CD8-positive, alpha-beta memory T cell (primary cell): Measurements from ENCODE around the gene NMNAT3. TPM values are rescaled to one million over a fixed set of nuclear protein-coding genes. Genes with fewer than 3 reads are reported as not detected.

ENCODE experiments used
- CTCF ChIA-PET: fragments of 350-600 bp; sonication (Branson Sonifier 250); formaldehyde crosslinking; loops from one replicate; lab custom pipeline; 2021; ENCODE audit warnings: antibody characterized with exemption; lab: Charles Lee
- POLR2A ChIA-PET: fragments of 350-600 bp; sonication (Branson Sonifier 250); formaldehyde crosslinking; loops from one replicate; lab custom pipeline; 2021; ENCODE audit warnings: antibody characterized with exemption; lab: Charles Lee
- DNase-seq, 5 donors: peaks; one replicate each; pipeline versions ENCODE4 v3.0.0 to v3.0.0-alpha.2; 2020 to 2022; ENCODE audit warnings: mixed read lengths in 1 of 5
- H3K27ac ChIP-seq: one replicate; pipeline ENCODE4 v1.7.0; 2013; ENCODE audit warnings: low read depth, mild to moderate bottlenecking, low read length, moderate library complexity
- H3K27me3 ChIP-seq: 2 replicates; pipeline ENCODE4 v1.7.0; 2013; ENCODE audit warnings: low read length, mild to moderate bottlenecking; ENCODE audit not compliant: insufficient read depth, poor library complexity, severe bottlenecking
- H3K36me3 ChIP-seq: 2 replicates; pipeline ENCODE4 v1.7.0; 2013; ENCODE audit warnings: mild to moderate bottlenecking, low read length, moderate library complexity; ENCODE audit not compliant: insufficient read depth
- H3K4me1 ChIP-seq: 2 replicates; pipeline ENCODE4 v1.7.0; 2013; ENCODE audit warnings: mild to moderate bottlenecking, low read length, moderate library complexity; ENCODE audit not compliant: insufficient read depth
- H3K4me3 ChIP-seq: 2 replicates; pipeline ENCODE4 v1.7.0; 2013; ENCODE audit warnings: mild to moderate bottlenecking, low read length
- H3K9me3 ChIP-seq: 2 replicates; pipeline ENCODE4 v1.7.0; 2013; ENCODE audit warnings: mild to moderate bottlenecking, low read length
- H3K27ac Mint-ChIP-seq, 8 donors: one replicate each; pipeline ENCODE4 v1.8.0; 2020 to 2021; ENCODE audit warnings: mixed read lengths in 8 of 8, mild to moderate bottlenecking in 6 of 8, inconsistent platforms in 3 of 8, moderate library complexity in 3 of 8
- H3K27me3 Mint-ChIP-seq, 2 donors: one replicate each; pipeline ENCODE4 v1.8.0; 2020 to 2021; ENCODE audit warnings: mixed read lengths in 2 of 2, mild to moderate bottlenecking in 1 of 2, moderate library complexity in 1 of 2
- H3K36me3 Mint-ChIP-seq, 3 donors: one replicate each; pipeline ENCODE4 v1.8.0; 2020 to 2021; ENCODE audit warnings: mixed read lengths in 3 of 3, inconsistent platforms in 1 of 3, mild to moderate bottlenecking in 1 of 3
- H3K4me1 Mint-ChIP-seq, 3 donors: one replicate each; pipeline ENCODE4 v1.8.0; 2020 to 2021; ENCODE audit warnings: mixed read lengths in 3 of 3, inconsistent platforms in 1 of 3, mild to moderate bottlenecking in 1 of 3
- H3K4me3 Mint-ChIP-seq, 7 donors: one replicate each; pipeline ENCODE4 v1.8.0; 2020 to 2021; ENCODE audit warnings: mixed read lengths in 7 of 7, mild to moderate bottlenecking in 6 of 7, moderate library complexity in 4 of 7, inconsistent platforms in 2 of 7
- H3K9me3 Mint-ChIP-seq, 5 donors: one replicate each; pipeline ENCODE4 v1.8.0; 2020 to 2022; ENCODE audit warnings: mixed read lengths in 5 of 5, mild to moderate bottlenecking in 3 of 5, moderate library complexity in 2 of 5, inconsistent platforms in 1 of 5
- polyA plus RNA-seq: library from polyadenylated mRNA; unstranded; fragments of 300-500 nt; fragmentation: Illumina TruSeq; gene quantifications from one replicate; pipeline ENCODE4 v1.2.3, GENCODE V29; 2021
- total RNA-seq, 2 experiments: library from RNA; stranded (reverse); gene quantifications; one replicate each; pipeline ENCODE4 v1.2.3, GENCODE V29; 2021

NMNAT3 gene
- total and polyA plus RNA-seq, 3 experiments from 2014 or later: 1.9 to 2.6 (median 2.1) TPM

DNA sequence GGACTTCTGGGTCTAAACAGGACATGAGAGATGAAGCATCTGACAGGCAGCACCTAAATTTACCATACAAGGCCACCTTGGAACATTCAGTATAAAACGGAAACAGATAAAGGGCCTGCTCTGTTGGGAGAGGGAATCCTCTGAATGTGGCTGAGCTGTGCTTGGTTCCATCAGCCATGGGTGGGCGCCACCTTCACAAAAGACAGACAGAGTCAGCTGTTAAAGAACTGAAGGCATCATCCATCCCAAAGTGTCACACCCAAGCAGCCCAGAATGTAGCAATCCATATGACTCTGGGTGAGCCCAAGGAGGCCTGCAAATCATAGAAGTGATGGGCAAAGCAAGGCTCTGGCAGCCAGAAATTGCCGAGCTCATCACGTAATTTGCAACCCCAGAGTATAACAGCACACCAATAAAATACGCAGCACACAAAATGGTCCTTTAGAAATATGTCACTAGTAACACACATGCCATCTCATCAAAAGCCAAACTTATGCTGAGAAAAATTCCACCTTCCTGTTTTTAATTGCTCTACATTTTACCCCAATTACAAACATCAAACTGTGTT is 113.4 kb downstream of the NMNAT3 start:
- H3K4me1 ChIP-seq: no peaks in the 10 kb centered on the region
- H3K36me3 ChIP-seq: no peaks in the 10 kb centered on the region
- CTCF ChIA-PET: no interaction called here
- Mint-ChIP-seq H3K27ac (no peak overlapping the region), H3K36me3 (peaks cover 0 to 2% (median 0%) of the 10 kb centered on the region in 3 donors), H3K4me1 (no peaks in the 10 kb centered on the region), H3K27me3 (peaks cover 0 to 2% of the 10 kb centered on the region in 2 donors), H3K9me3 (peaks cover 0 to 3% (median 0%) of the 10 kb centered on the region in 5 donors), H3K4me3 (no peak overlapping the region)
- H3K27ac ChIP-seq: no peak overlapping the region
- H3K4me3 ChIP-seq: no peak overlapping the region
- H3K27me3 ChIP-seq: no peaks in the 10 kb centered on the region
- DNase-seq: no peak
- no peaks in the 10 kb centered on the region for H3K9me3 ChIP-seq
- POLR2A ChIA-PET: no interaction called here

DNA sequence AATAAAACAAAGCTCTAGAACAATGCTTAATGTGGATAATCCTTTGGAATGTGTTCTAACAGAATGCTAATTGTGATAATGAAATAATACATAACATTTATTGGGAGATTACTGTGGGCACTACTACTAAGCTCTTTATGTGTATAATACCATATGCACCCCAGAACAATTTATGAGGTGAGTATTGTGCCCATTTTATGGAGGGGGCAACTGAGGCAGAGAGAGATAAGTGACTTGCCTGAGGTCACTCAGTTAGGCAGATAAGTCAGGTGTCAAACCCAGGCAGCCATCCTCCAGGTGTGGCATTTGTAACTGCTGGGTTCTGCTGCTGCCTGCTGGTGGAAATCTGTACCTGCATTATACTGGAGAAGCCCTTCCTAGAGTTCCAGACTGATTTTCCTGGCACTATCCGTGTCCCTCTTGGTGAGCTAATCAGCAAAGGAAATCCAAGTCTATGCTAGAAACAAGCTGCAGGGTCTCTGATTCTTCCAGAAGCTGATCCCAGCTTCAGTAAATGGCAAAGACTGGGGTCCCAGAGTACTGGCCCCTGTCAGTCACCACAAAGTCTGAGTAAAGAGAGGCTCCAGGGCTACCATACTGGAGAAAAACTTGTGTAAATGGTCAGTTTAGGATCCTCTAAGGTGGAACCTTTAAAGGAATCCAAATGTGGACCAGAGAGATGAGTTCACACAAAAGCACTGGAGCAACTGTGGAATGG is 115.7 kb downstream of the NMNAT3 start:
- no peaks in the 10 kb centered on the region for H3K9me3 ChIP-seq
- H3K4me3 ChIP-seq: no peak overlapping the region
- H3K4me3 Mint-ChIP-seq: no peak overlapping the region
- peaks cover 0 to 2% (median 0%) of the 10 kb centered on the region in 3 donors for H3K36me3 Mint-ChIP-seq
- no peaks in the 10 kb centered on the region for H3K4me1 ChIP-seq
- ChIA-PET CTCF (no interaction called here), POLR2A (no interaction called here)
- H3K27ac ChIP-seq: no peak overlapping the region
- no peaks in the 10 kb centered on the region for H3K27me3 ChIP-seq
- no peak for DNase-seq
- peaks cover 0 to 3% (median 0%) of the 10 kb centered on the region in 5 donors for H3K9me3 Mint-ChIP-seq
- no peak overlapping the region for H3K27ac Mint-ChIP-seq
- no peaks in the 10 kb centered on the region for H3K27me3 Mint-ChIP-seq
- H3K4me1 Mint-ChIP-seq: no peaks in the 10 kb centered on the region
- no peaks in the 10 kb centered on the region for H3K36me3 ChIP-seq

GRCh38 chr3:139561255-139561817 is 116.4 kb downstream of the NMNAT3 start:
- no peaks in the 10 kb centered on the region for H3K27me3 Mint-ChIP-seq
- DNase-seq: no peak
- no peaks in the 10 kb centered on the region for H3K4me1 Mint-ChIP-seq
- H3K4me3 Mint-ChIP-seq: no peak overlapping the region
- H3K27ac Mint-ChIP-seq: peak overlapping the region in 1 of 8 donors; percentile 1
- H3K36me3 Mint-ChIP-seq: peaks cover 0 to 2% (median 0%) of the 10 kb centered on the region in 3 donors
- Histone ChIP-seq H3K36me3 (no peaks in the 10 kb centered on the region), H3K4me3 (no peak overlapping the region), H3K4me1 (no peaks in the 10 kb centered on the region), H3K27ac (no peak overlapping the region), H3K27me3 (no peaks in the 10 kb centered on the region), H3K9me3 (no peaks in the 10 kb centered on the region)
- peaks cover 0 to 3% (median 0%) of the 10 kb centered on the region in 5 donors for H3K9me3 Mint-ChIP-seq
- ChIA-PET CTCF (no interaction called here), POLR2A (no interaction called here)

DNA sequence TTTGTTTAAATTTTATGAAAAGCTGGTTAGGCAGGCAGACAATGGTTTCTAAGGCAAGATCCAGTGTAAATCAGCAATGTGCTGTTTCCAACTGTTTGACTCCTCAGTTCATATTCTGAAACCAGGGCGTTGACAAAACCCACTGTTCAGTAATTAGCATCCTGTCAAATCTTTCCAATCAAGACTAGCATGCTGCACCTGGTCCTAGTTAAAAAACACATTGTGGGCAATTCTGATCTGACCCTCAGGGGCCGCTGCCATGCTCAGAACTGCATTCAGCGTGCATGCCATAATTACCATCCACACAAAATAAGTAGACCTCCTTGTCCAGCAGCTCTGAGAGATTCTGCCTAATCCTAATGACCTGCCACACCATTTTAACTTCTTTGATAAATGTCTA is 117.4 kb downstream of the NMNAT3 start:
- Mint-ChIP-seq H3K27ac (no peak overlapping the region), H3K36me3 (peaks cover 0 to 2% (median 0%) of the 10 kb centered on the region in 3 donors), H3K9me3 (peaks cover 0 to 3% (median 0%) of the 10 kb centered on the region in 5 donors), H3K27me3 (no peaks in the 10 kb centered on the region), H3K4me3 (no peak overlapping the region), H3K4me1 (no peaks in the 10 kb centered on the region)
- Histone ChIP-seq H3K4me1 (no peaks in the 10 kb centered on the region), H3K4me3 (no peak overlapping the region), H3K27ac (no peak overlapping the region), H3K27me3 (no peaks in the 10 kb centered on the region), H3K36me3 (no peaks in the 10 kb centered on the region), H3K9me3 (no peaks in the 10 kb centered on the region)
- ChIA-PET POLR2A (no interaction called here), CTCF (no interaction called here)
- no peak for DNase-seq

DNA sequence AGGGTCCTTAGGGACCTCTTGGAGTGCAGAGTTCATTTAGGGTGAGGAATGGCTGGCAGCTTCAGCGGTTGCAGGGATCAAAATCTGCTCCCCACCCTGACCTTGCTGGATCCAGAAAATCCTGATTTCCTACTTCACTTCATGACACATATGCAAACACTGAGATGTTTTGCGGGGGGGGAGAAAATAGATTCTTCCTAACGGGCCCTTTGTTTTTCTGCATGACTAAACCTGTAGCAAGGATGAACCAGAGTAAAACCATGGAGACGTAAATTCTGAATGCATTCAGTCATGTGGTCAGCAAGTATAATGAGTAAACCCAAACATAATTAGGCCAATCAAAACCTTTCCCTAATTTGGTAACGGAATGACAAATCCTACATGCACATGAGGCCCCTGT is 118.2 kb downstream of the NMNAT3 start:
- H3K4me3 Mint-ChIP-seq: no peak overlapping the region

DNA sequence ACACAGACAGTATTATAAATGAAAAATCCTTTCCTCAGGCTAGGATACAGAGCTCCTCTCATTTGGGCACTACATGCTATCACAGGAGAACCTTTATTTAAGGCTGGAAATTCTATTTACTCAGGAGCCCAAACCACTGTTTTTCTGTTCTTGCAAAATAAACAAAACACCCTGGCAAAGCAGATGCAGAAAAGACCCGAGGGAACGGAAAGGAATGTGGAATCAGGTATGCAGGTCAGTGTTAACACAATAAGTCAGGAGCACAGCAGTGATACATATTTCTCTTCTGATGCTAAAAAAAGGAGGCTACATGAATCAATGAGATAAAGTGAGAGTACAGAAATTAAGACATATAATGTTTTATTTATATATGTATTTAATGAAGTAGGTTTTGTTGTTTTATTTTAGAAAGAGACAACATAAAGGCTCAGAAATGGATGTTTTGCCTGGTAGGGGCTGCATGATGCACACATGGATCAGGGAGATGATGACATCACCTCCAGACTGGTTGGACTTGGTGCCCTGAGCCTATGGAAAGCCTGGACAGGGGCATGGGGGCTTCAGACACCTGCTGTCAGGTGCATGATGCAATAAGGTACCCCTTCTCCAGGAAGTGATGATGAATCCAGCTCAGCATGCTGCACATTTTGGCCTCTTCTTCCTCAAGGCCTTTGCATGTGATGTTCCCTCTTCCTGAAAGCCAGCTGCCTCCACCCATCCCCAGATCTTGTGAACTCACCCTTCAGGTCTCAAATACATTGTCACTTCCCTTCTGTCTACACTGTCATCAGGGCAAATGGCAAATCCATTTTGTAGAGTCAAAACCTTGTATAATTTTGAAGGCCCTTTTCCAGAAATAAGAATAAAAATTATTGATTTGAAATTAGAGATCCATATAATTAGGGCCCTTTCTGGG is 119.2 kb downstream of the NMNAT3 start:
- H3K4me3 Mint-ChIP-seq: no peak overlapping the region
- Histone ChIP-seq H3K4me3 (no peak overlapping the region), H3K27ac (no peak overlapping the region), H3K27me3 (no peaks in the 10 kb centered on the region), H3K36me3 (no peaks in the 10 kb centered on the region), H3K9me3 (no peaks in the 10 kb centered on the region), H3K4me1 (no peaks in the 10 kb centered on the region)
- no peaks in the 10 kb centered on the region for H3K9me3 Mint-ChIP-seq
- H3K27me3 Mint-ChIP-seq: no peaks in the 10 kb centered on the region
- CTCF ChIA-PET: no interaction called here
- POLR2A ChIA-PET: no interaction called here
- H3K4me1 Mint-ChIP-seq: no peaks in the 10 kb centered on the region
- no peak overlapping the region for H3K27ac Mint-ChIP-seq
- H3K36me3 Mint-ChIP-seq: peaks cover 0 to 2% (median 0%) of the 10 kb centered on the region in 3 donors
- no peak for DNase-seq

More for the DNA sequence above, 118.2 kb downstream of the NMNAT3 start:
- Histone ChIP-seq H3K4me3 (no peak overlapping the region), H3K9me3 (no peaks in the 10 kb centered on the region), H3K4me1 (no peaks in the 10 kb centered on the region), H3K27ac (no peak overlapping the region), H3K36me3 (no peaks in the 10 kb centered on the region), H3K27me3 (no peaks in the 10 kb centered on the region)
- ChIA-PET CTCF (no interaction called here), POLR2A (no interaction called here)
- H3K27ac Mint-ChIP-seq: no peak overlapping the region
- no peaks in the 10 kb centered on the region for H3K4me1 Mint-ChIP-seq
- peaks cover 0 to 3% (median 0%) of the 10 kb centered on the region in 5 donors for H3K9me3 Mint-ChIP-seq
- no peak for DNase-seq
- peaks cover 0 to 2% (median 0%) of the 10 kb centered on the region in 3 donors for H3K36me3 Mint-ChIP-seq
- no peaks in the 10 kb centered on the region for H3K27me3 Mint-ChIP-seq

DNA sequence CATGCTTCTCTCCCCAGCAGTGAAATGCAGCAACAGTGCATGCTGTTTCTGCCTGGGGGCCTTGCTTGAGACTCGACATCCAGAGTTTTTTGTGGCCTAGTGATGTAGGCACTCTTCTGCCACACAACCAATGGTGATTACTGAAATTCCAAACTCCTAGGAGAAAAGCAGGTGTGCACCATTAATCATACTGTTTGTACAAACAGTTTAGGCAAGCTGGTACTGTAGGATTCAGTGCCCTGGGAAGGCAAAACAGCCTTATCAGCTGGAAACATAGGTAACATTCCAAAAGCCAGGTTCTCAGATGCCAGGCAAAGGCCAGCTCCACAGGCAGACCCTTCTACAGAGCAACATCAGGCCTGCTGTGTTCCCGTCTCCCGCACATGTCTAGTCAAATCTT is 120.7 kb downstream of the NMNAT3 start:
- Mint-ChIP-seq H3K27me3 (no peaks in the 10 kb centered on the region), H3K36me3 (peaks cover 0 to 2% (median 0%) of the 10 kb centered on the region in 3 donors), H3K4me3 (no peak overlapping the region), H3K4me1 (no peaks in the 10 kb centered on the region), H3K9me3 (no peaks in the 10 kb centered on the region), H3K27ac (no peak overlapping the region)
- Histone ChIP-seq H3K4me3 (no peak overlapping the region), H3K27me3 (no peaks in the 10 kb centered on the region), H3K36me3 (no peaks in the 10 kb centered on the region), H3K27ac (no peak overlapping the region), H3K4me1 (no peaks in the 10 kb centered on the region), H3K9me3 (no peaks in the 10 kb centered on the region)
- no peak for DNase-seq
- ChIA-PET CTCF (no interaction called here), POLR2A (no interaction called here)
